K562 treated with DMSO at 1 percent for 48 hours (cell line): ENCODE data around the gene ST6GALNAC5. TPM values are rescaled to one million over a fixed set of nuclear protein-coding genes. Genes with fewer than 3 reads are reported as not detected.

Experiments used
- total RNA-seq: library from RNA; unstranded; fragments of 300-600 nt; gene quantifications from 2 replicates; pipeline ENCODE4 v1.2.3, GENCODE V29; 2022; ENCODE audit warnings: low replicate concordance; ENCODE audit errors: extremely low read depth

Gene ST6GALNAC5
- not detected in 2 replicates for total RNA-seq

DNA sequence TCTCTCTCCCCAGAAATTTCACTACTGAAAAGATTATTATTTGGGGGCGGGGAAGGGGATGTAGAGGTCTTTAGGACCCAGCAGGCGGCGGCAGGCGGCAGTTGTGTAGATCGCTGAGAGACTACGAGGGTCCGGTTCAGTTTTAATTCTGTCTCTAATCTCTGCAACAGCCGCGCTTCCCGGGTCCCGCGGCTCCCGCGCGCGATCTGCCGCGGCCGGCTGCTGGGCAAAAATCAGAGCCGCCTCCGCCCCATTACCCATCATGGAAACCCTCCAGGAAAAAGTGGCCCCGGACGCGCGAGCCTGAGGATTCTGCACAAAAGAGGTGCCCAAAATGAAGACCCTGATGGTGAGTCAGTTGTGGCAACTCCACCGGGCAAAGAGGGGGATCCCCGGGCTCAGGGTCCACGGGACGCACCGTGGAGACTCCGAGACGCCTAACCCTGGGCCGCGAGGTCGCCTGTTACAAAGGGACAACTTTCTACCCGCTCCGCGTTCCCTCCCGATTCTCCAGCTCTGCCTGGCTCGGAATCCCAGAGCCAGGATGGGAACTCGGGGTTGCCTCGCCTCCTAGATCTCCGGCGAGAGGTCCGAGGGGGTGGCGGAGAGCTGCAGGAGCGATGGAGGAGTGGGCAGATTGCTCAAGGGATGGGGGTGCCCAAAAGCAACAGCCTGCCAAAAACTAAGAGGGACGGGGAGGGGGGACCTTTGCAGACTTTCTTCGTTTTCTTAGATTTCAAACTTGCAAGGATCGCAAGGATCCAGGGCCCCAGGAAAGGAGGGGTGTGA is at the start of gene ST6GALNAC5:
Gene ST6GALNAC5, plus strand, starts transcription at position 139 of the 789 bp plus-strand sequence.

